GDM1 (cell line): Measurements from ENCODE around the gene COL5A2.

ENCODE experiments used
- DNase-seq: peaks from one replicate; lab custom pipeline; 2025; lab: John Stamatoyannopoulos, UW

Gene COL5A2

GRCh38 chr2:189049709-189050164 lies 129.8 kb downstream of the COL5A2 start:
- DNase-seq = no peak

GRCh38 chr2:189048189-189048588 lies 131.4 kb downstream of the COL5A2 start:
- DNase-seq = no peak

DNA sequence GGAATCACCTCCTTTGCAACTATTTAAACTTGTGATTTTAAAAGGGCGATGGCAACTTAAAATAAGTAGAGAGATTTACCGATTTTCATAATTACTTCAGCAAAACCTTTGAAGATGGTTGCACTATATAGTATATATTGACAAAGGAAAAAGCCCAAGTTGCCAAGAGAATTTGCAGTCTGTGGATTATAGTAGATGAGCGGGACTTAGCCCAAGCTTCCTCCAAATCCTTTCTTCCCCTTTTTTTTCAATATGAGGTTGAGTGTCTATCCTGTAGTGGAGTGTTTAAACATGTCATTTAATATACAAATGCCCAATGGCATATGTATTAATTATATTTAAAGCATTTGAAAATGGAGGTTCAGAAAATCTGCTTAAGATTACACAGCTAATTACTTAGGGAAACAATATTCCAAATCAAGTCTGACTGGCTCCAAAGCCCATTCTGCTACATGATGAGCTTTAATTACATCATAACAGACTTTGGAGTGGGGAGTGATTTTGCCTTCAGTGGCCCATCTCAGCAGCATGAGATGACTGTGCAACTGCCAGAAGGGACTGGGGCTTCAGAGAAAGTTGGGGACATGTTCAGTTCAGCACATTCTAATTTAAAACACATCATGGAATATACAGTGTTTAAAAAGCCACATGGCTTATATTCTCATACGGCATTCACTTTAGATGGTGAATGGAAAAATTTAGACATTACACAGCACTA lies 132.2 kb downstream of the COL5A2 start:
- DNase-seq = no peak

DNA sequence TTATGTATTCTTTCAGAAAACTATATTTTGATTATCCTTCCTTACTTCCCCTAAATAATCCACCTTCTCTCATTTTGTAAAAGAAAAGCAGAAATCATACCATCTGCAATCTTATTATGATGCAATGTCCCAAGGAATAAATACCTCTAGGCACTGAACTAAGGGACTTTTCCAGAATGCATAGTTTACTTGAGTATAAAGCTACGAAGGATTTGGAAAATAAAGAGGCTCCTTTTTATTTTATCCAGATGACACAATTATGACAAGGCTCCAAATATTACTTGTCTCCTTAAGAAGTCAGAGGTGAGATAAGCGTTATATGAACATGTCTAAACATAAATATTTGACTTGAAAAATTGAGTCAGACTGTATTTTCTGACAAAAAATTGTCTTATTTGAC lies 133.2 kb downstream of the COL5A2 start:
- DNase-seq = no peak

DNA sequence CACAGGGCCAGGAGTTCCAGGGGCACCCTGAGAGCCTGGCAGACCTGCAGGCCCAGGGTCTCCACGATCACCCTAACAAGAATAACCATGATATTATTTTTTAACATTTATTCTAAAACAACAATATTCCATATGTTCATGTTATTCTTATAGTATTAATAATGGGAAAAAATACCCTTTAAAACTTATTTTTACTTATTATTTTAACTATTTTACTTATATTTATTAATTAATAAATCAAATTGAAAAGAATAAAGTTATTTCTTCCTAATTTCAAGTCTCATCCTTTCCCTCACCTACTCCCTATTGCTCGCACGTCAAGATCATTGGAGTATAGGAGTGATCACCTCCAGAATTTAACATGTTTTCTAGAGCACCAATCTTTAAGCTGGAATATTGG lies 133.7 kb downstream of the COL5A2 start:
- DNase-seq = no peak

GRCh38 chr2:189037518-189037917 lies 142.0 kb downstream of the COL5A2 start:
- DNase-seq = no peak

DNA sequence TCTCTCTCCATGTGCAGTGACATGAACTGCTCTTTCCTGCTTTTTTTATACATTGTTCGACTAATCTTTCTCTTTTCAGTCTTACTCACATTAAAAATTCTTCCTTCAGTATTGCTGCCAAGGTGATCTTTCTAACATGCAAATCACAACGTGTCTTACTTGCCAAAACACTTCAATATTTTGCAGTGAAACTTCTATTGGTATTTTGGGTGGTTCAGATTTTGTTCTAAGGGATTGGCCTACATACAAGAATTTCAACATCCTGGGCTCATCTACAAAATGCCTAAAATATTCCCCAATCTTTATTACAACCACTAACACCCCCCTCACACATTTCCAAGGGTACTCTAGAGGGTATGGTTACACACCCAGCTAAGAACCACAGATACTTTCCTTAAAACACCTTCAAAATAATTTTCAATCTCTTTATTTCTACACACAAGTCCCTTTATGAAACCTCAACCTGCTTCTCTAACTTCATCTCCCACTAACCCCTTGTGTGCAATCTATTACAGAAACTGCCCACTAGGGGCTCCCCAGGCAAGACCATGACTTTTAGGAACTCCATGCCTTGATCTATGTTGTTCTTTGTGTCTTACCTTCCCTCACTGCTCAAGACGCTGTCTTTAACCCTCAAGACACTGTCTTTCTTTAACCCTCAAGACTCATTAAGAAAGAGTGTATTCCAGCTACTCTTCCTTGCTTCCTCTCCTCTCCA lies 154.5 kb downstream of the COL5A2 start:
- no peak for DNase-seq

- DNase-seq = no peak
Observed at GRCh38 chr2:189022492-189022891, 157.1 kb downstream of the COL5A2 start.

GRCh38 chr2:189022053-189022481 lies 157.5 kb downstream of the COL5A2 start:
- DNase-seq = no peak

GRCh38 chr2:189020179-189020578 lies 159.4 kb downstream of the COL5A2 start:
- DNase-seq = no peak

GRCh38 chr2:189018631-189019030 lies 160.9 kb downstream of the COL5A2 start:
- DNase-seq = no peak

GRCh38 chr2:189016311-189016861 lies 163.2 kb downstream of the COL5A2 start:
- DNase-seq = no peak

- no peak for DNase-seq
Observed at GRCh38 chr2:189015359-189015758, 164.2 kb downstream of the COL5A2 start.

DNA sequence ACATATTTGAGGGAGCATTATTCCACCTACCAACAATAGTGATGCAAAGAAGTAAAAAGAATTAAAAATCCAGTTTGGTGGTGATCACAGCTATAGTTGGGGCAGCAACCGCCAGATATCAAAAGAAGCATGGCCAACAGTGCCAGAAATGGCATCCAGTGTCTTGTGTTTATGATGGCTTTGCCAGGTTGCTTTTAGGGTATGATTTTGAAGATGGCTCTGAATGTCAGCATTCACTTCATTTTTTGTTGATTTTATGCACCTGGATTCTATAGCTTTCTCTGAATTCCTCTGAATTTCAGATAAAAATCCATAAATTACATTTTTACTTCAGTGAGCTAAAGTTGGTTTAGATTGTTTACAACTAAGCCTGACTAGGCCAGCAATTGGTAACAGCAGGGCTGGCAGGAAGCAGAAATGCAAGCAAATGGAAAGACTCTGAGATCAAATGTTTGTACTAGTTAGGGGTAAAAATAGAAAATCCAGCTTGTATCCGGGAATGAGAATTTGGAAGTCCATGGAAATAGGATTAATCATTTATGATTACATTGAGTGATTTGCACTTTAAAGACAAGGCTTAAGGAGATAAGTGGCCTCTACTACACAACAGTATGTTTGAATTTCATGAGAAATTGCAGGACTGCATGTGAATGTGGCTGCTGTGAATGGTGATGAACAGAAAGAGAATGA lies 165.0 kb downstream of the COL5A2 start:
- DNase-seq = no peak

DNA sequence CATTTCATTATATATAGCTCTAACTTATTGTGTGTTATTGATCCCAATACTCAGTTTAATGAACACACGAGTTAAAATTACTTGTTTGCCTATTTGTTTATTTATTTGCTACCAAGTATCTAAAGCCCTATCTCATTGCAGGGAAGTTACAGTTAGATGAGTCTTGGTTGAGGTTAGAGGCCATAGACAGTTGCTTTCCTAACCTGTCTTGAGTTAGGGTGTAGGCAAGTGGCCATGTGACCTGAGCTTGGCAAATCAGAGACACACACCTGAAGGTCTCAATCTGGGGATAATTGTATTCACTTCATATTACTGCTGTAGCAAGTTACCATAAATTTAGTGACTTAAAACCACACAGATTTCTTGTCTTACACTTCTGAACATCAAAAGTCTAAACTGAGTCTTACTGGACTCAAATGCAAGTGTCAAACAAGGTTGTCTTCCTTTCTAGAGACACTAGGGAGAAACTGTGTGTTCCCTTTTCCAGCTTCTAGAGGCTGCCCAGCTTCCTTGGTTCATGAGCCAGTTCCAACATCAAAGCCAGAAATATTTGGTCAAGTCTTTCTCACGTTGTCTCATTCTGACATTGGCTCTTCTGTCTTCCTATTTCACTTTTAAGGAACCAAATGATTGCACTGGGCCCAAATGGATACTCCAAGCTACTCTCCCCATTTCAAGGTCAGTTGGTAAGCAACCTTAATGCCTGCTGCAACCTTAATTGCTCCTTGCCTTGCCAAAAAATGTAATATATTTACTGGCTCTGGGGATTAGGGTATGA lies 165.7 kb downstream of the COL5A2 start:
- no peak for DNase-seq

- no peak for DNase-seq
Observed at GRCh38 chr2:189013031-189013430, 166.5 kb downstream of the COL5A2 start.

DNA sequence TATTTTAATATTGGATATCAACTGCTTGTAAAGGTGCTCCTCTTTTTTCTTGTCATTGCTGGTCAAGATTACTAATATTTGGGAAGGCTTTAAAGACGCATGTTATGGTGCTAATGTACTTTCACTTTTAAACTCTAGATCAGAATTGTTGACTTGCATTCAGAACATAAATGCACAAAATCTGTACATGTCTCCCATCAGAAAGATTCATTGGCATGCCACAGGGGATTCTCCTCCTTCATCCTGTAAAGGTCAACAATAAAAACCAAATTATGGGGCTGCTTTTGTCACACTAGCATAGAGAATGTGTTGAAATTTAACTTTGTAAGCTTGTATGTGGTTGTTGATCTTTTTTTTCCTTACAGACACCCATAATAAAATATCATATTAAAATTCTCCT lies 167.2 kb downstream of the COL5A2 start:
- DNase-seq = no peak

DNA sequence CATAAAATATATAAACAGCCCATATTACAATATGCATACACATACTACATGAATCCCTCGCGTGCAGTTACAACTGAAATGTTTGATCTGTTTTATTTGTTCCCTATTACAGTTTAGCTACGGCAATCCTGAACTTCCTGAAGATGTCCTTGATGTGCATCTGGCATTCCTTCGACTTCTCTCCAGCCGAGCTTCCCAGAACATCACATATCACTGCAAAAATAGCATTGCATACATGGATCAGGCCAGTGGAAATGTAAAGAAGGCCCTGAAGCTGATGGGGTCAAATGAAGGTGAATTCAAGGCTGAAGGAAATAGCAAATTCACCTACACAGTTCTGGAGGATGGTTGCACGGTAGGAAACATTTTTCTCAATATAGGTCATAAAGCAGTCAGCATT lies 169.0 kb downstream of the COL5A2 start:
- no peak for DNase-seq

GRCh38 chr2:189008555-189009262 lies 170.9 kb downstream of the COL5A2 start:
- no peak for DNase-seq

DNA sequence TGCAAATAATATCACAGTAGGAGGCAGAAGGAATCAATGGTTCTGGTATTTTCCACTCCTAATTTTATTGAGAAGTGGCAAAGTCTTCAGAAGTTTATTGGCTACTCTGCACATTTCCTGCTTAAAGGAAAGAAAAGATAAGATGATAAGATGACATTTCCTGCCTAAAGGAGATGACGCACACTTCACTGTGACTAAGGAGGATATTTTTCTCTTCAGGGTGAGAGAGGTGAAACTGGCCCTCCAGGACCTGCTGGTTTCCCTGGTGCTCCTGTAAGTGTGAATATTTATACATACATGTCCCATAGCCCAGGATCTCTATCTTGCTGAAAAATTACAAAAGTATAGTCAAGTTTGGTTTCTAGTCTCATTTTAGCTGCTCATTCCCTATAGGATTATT lies 177.5 kb downstream of the COL5A2 start:
- DNase-seq = no peak

GRCh38 chr2:189000221-189000620 lies 179.3 kb downstream of the COL5A2 start:
- no peak for DNase-seq
